SK-N-SH (cell line): Measurements from ENCODE around the gene LAMP5. TPM values are rescaled to one million over a fixed set of nuclear protein-coding genes. Genes with fewer than 3 reads are reported as not detected.
A peak's percentile ranks its signal among the peaks of the same experiment; 100 is the strongest.

Experiments used
- CHD2 ChIP-seq: fragments of 150-350 bp; IDR thresholded peaks from 2 replicates; pipeline ENCODE4 v1.6.1; 2018; ENCODE audit warnings: low read length; ENCODE audit not compliant: partially characterized antibody
- CTCF ChIP-seq: fragments of 200-600 bp; sonication (generic); IDR thresholded peaks from 2 replicates; pipeline ENCODE4 v1.6.1; 2017; ENCODE audit warnings: antibody characterized with exemption, mild to moderate bottlenecking, moderate library complexity
- EZH2phosphoT487 ChIP-seq: fragments of 200-600 bp; sonication (generic); IDR thresholded peaks from 2 replicates; pipeline ENCODE4 v1.6.1; 2017; ENCODE audit warnings: low read depth, mixed run types, mild to moderate bottlenecking, antibody characterized with exemption, moderate library complexity, borderline replicate concordance
- FOXJ3 ChIP-seq: sonication (generic); formaldehyde crosslinking; IDR thresholded peaks from 2 replicates; pipeline ENCODE4 v1.5.1; 2020; ENCODE audit warnings: mild to moderate bottlenecking, missing genetic modification reagents
- GATA2 ChIP-seq: sonication (generic); formaldehyde crosslinking; IDR thresholded peaks from 2 replicates; pipeline ENCODE4 v1.5.0; 2020; ENCODE audit warnings: mild to moderate bottlenecking, missing genetic modification reagents
- MAX ChIP-seq: IDR thresholded peaks from 2 replicates; pipeline ENCODE4 v1.4.0; 2012; ENCODE audit warnings: low read depth
- MXI1 ChIP-seq: IDR thresholded peaks from 2 replicates; pipeline ENCODE4 v1.6.1; 2012; ENCODE audit warnings: mild to moderate bottlenecking, low read depth, low read length, improper control_type of control experiment
- NRF1 ChIP-seq: IDR thresholded peaks from 2 replicates; pipeline ENCODE4 v1.6.1; 2012; ENCODE audit warnings: low read depth, mild to moderate bottlenecking, low read length
- REST ChIP-seq: IDR thresholded peaks from 2 replicates; pipeline ENCODE4 v1.6.1; 2012; ENCODE audit warnings: mild to moderate bottlenecking, low read depth, low read length, moderate library complexity
- RXRA ChIP-seq: IDR thresholded peaks from 2 replicates; pipeline ENCODE4 v1.4.0; 2012; ENCODE audit warnings: low read depth, mild to moderate bottlenecking, borderline replicate concordance
- SIN3A ChIP-seq: IDR thresholded peaks from 2 replicates; pipeline ENCODE4 v1.6.1; 2012; ENCODE audit warnings: low read depth, mild to moderate bottlenecking, low read length, moderate library complexity, borderline replicate concordance
- TCF12 ChIP-seq: IDR thresholded peaks from 2 replicates; pipeline ENCODE4 v1.4.0; 2012
- TEAD4 ChIP-seq: IDR thresholded peaks from 2 replicates; pipeline ENCODE4 v1.4.0; 2012; ENCODE audit warnings: mild to moderate bottlenecking, borderline replicate concordance; ENCODE audit not compliant: insufficient read depth
- ZBTB33 ChIP-seq: IDR thresholded peaks from 2 replicates; pipeline ENCODE4 v1.4.0; 2012; ENCODE audit warnings: low read depth, borderline replicate concordance
- polyA plus RNA-seq, 3 experiments: library from polyadenylated mRNA; depleted of rRNA; stranded (reverse); fragments of >200 nt; gene quantifications; 2 replicates each; pipeline ENCODE4 v1.2.3, GENCODE V29; 2012

Gene LAMP5
- polyA plus RNA-seq, 1 of the 3 experiments (the other 2 are of a cell fraction), result 4.8 TPM

- no peak for TF ChIP-seq REST
- peak; percentile 97 for TF ChIP-seq GATA2 (CRISPR knock-in tag)
- TF ChIP-seq TCF12, result peak; percentile 72
- TF ChIP-seq NRF1, result no peak
- no peak for TF ChIP-seq SIN3A
- TF ChIP-seq ZBTB33, result no peak
- TF ChIP-seq MAX, result no peak
- TF ChIP-seq TEAD4, result peak; percentile 17; the same call in 1 of the 2 replicates
- TF ChIP-seq CTCF, result no peak
- peak; percentile 70 for TF ChIP-seq CHD2
- 0 out of 2 replicates have a peak, but pooled peaks have one; percentile 20 for TF ChIP-seq MXI1
- peak; percentile 85 for TF ChIP-seq FOXJ3 (CRISPR knock-in tag)
- no peak for TF ChIP-seq RXRA
- TF ChIP-seq EZH2phosphoT487, result no peak
These were observed 56.2 kb downstream of the LAMP5 start (continued) for GRCh38 chr20:9570612-9571011.
